HCT116 (cell line): Measurements from ENCODE around the gene MORF4L1. TPM values are rescaled to one million over a fixed set of nuclear protein-coding genes. Genes with fewer than 3 reads are reported as not detected.

Experiments used
- ATAC-seq: fragments of 200-7000 bp; cut with Tn5 transposase; 2 replicates; pipeline ENCODE4 v1.9.1; 2020; ENCODE audit warnings: mild to moderate bottlenecking, moderate library complexity
- BruUV-seq: library from RNA; stranded (reverse); fragments of 400-500 nt; replicated peaks from 2 replicates; lab custom pipeline; 2021; lab: Mats Ljungman, UMichigan
- CTCF ChIA-PET: fragments of 300-600 bp; sonication (Branson Sonifier 250); formaldehyde crosslinking; loops from one replicate; lab custom pipeline; 2021; ENCODE audit warnings: antibody characterized with exemption; lab: Charles Lee
- POLR2A ChIA-PET: fragments of 300-600, 350-600 bp; sonication (Branson Sonifier 250); formaldehyde crosslinking; loops from one replicate; lab custom pipeline; 2021; ENCODE audit warnings: antibody characterized with exemption; lab: Charles Lee
- RAD21 ChIA-PET, 2 experiments: fragments of 300-600 bp; sonication (Branson Sonifier 250); formaldehyde crosslinking; loops; one replicate each; lab custom pipeline; 2023; ENCODE audit warnings: low total read pairs in 2 of 2; ENCODE audit not compliant: uncharacterized antibody in 2 of 2, unreplicated experiment in 2 of 2, low non-redundant PET in 1 of 2; lab: Charles Lee
- DNase-seq: peaks from one replicate; pipeline ENCODE4 v3.0.0-alpha.2; 2010; ENCODE audit warnings: low read depth, low spot score
- H2AFZ ChIP-seq: fragments of 200-600 bp; shearing (Covaris generic), sonication (generic); 2 replicates; pipeline ENCODE4 v1.6.1; 2017; ENCODE audit warnings: low read depth, mixed run types, mixed read lengths, antibody characterized with exemption, low read length; ENCODE audit not compliant: poor library complexity, severe bottlenecking
- H3K27ac ChIP-seq: 2 replicates; pipeline ENCODE4 v1.5.1; 2012; ENCODE audit warnings: low read depth, low read length
- H3K27me3 ChIP-seq: fragments of 200-600 bp; sonication (generic); 2 replicates; pipeline ENCODE4 v1.6.1; 2016; ENCODE audit warnings: mixed run types, low read length, mixed read lengths; ENCODE audit not compliant: insufficient read depth
- H3K36me3 ChIP-seq, 2 experiments: fragments of 200-500 bp in 1 of 2; fragments of 200-600 bp in 1 of 2; sonication (Bioruptor generic) in 1 of 2; sonication (generic) in 1 of 2; 2 replicates each; pipeline versions ENCODE4 v1.5.1 to v1.6.1; 2014 to 2016; ENCODE audit warnings: low read length in 2 of 2, inconsistent platforms in 1 of 2, mixed read lengths in 1 of 2, mixed run types in 1 of 2; ENCODE audit not compliant: insufficient read depth in 2 of 2, control insufficient read depth in 1 of 2
- H3K4me1 ChIP-seq, 2 experiments: fragments of 200-600 bp in 1 of 2; sonication (generic) in 1 of 2; 2 replicates each; pipeline versions ENCODE4 v1.5.1 to v1.6.1; 2012 to 2017; ENCODE audit warnings: low read length in 2 of 2, inconsistent platforms in 1 of 2, mild to moderate bottlenecking in 1 of 2, mixed read lengths in 1 of 2, mixed run types in 1 of 2, moderate library complexity in 1 of 2; ENCODE audit not compliant: insufficient read depth in 2 of 2, control insufficient read depth in 1 of 2
- H3K4me2 ChIP-seq: fragments of 200-600 bp; sonication (generic); 2 replicates; pipeline ENCODE4 v1.6.1; 2017; ENCODE audit warnings: mixed run types, low read length, mixed read lengths
- H3K4me3 ChIP-seq, 2 experiments: fragments of 200-600 bp in 1 of 2; sonication (generic) in 1 of 2; replicated peaks in 1 of 2; 2 replicates each; pipeline ENCODE4 v1.5.1; 2011 to 2016; ENCODE audit warnings: low read length in 2 of 2, control low read depth in 1 of 2, low read depth in 1 of 2, mild to moderate bottlenecking in 1 of 2, mixed read lengths in 1 of 2, mixed run types in 1 of 2
- H3K79me2 ChIP-seq: fragments of 200-600 bp; sonication (generic); 2 replicates; pipeline ENCODE4 v1.6.1; 2017; ENCODE audit warnings: mild to moderate bottlenecking, mixed run types, low read length, moderate library complexity, mixed read lengths; ENCODE audit not compliant: insufficient read depth
- H3K9ac ChIP-seq: fragments of 200-600 bp; sonication (generic); 2 replicates; pipeline ENCODE4 v1.6.1; 2016; ENCODE audit warnings: low read length, mixed read lengths
- H3K9me2 ChIP-seq: fragments of 200-600 bp; sonication (generic), shearing (Covaris generic); 2 replicates; pipeline ENCODE4 v1.6.1; 2017; ENCODE audit warnings: mixed run types, mild to moderate bottlenecking, moderate library complexity; ENCODE audit not compliant: insufficient read depth
- H3K9me3 ChIP-seq, 2 experiments: fragments of 200-500 bp in 1 of 2; fragments of 200-600 bp in 1 of 2; sonication (Bioruptor generic) in 1 of 2; sonication (generic) in 1 of 2; 2 replicates each; pipeline ENCODE4 v1.6.1; 2014 to 2017; ENCODE audit warnings: low read length in 2 of 2, mixed read lengths in 2 of 2, inconsistent platforms in 1 of 2, low read depth in 1 of 2, mild to moderate bottlenecking in 1 of 2, mixed run types in 1 of 2, moderate library complexity in 1 of 2; ENCODE audit not compliant: control insufficient read depth in 1 of 2, insufficient read depth in 1 of 2
- H4K20me1 ChIP-seq: fragments of 200-600 bp; sonication (generic), shearing (Covaris generic); 2 replicates; pipeline ENCODE4 v1.6.1; 2017; ENCODE audit warnings: mixed run types, mild to moderate bottlenecking, moderate library complexity; ENCODE audit not compliant: insufficient read depth
- CTCF ChIP-seq, 3 experiments: fragments of 200-600 bp in 1 of 3; sonication (generic) in 1 of 3; IDR thresholded peaks in 2 of 3; conservative IDR thresholded peaks in 1 of 3; 2 replicates each; pipeline ENCODE4 v1.5.1; 2012 to 2017; ENCODE audit warnings: low read depth in 2 of 3, low read length in 2 of 3, antibody characterized with exemption in 1 of 3, borderline replicate concordance in 1 of 3, control low read depth in 1 of 3, mild to moderate bottlenecking in 1 of 3, mixed read lengths in 1 of 3, mixed run types in 1 of 3, moderate library complexity in 1 of 3; ENCODE audit not compliant: insufficient read depth in 1 of 3
- EGR1 ChIP-seq: IDR thresholded peaks from 2 replicates; pipeline ENCODE4 v1.6.1; 2012; ENCODE audit warnings: low read depth
- EZH2 ChIP-seq: fragments of 200-600 bp; sonication (generic); IDR thresholded peaks from 2 replicates; pipeline ENCODE4 v1.6.1; 2017; ENCODE audit warnings: antibody characterized with exemption, mixed run types
- FOSL1 ChIP-seq: IDR thresholded peaks from 2 replicates; pipeline ENCODE4 v1.6.1; 2012; ENCODE audit warnings: low read depth
- POLR2AphosphoS5 ChIP-seq: IDR thresholded peaks from 2 replicates; pipeline ENCODE4 v1.6.1; 2011; ENCODE audit warnings: mild to moderate bottlenecking, low read depth, low read length, moderate library complexity
- SIN3A ChIP-seq: IDR thresholded peaks from 2 replicates; pipeline ENCODE4 v1.6.1; 2012; ENCODE audit warnings: low read depth
- TCF7L2 ChIP-seq: IDR thresholded peaks from 2 replicates; pipeline ENCODE4 v1.7.0; 2011; ENCODE audit warnings: borderline replicate concordance, inconsistent platforms; ENCODE audit not compliant: insufficient read depth, insufficient read length; ENCODE audit errors: extremely low read depth
- YY1 ChIP-seq: IDR thresholded peaks from 2 replicates; pipeline ENCODE4 v1.6.1; 2011; ENCODE audit warnings: low read length, low read depth, moderate library complexity, mild to moderate bottlenecking; ENCODE audit not compliant: insufficient replicate concordance; ENCODE audit errors: extremely low read depth
- ZFX ChIP-seq: fragments of 450-650 bp; IDR thresholded peaks from 2 replicates; pipeline ENCODE4 v1.6.1; 2017
- intact Hi-C: fragments of 100-400 bp; cut with micrococcal nuclease; formaldehyde crosslinking; loops from 2 replicates; pipeline ENCODE4 v1.10.0; 2022
- total RNA-seq: library from RNA; stranded (reverse); gene quantifications from one replicate; pipeline ENCODE4 v1.2.1, GENCODE V29; 2021; ENCODE audit not compliant: unreplicated experiment
- TF ChIP-seq, protein P1 (sequence below): IDR thresholded peaks from 2 replicates; pipeline ENCODE4 v1.6.1; 2012

Gene MORF4L1
- total RNA-seq, 1 experiment from 2014 or later, result 273 TPM

GRCh38 chr15:78916088-78916487, 43.4 kb downstream of the MORF4L1 start:
- Histone ChIP-seq H3K36me3 (peaks cover 15 to 22% of the 10 kb centered on the region in 2 experiments), H3K4me1 (no peaks in the 10 kb centered on the region), H3K9me3 (no peaks in the 10 kb centered on the region), H3K4me3 (no peak overlapping the region), H3K27ac (no peak overlapping the region), H3K9me2 (no peaks in the 10 kb centered on the region), H3K27me3 (no peaks in the 10 kb centered on the region), H3K9ac (no peak overlapping the region), H3K4me2 (no peak overlapping the region), H2AFZ (no peak overlapping the region), H3K79me2 (peaks cover 18% of the 10 kb centered on the region; the same call in 1 of the 2 replicates), H4K20me1 (no peaks in the 10 kb centered on the region; the same call in 1 of the 2 replicates)
- CTCF ChIA-PET, result interaction anchor here (1.0 to 1.3 kb wide), 3 partner anchors 63 to 112 kb away, joined by 4 to 5 read pairs (median 4); no protein-coding TSS in a partner anchor
- POLR2A ChIA-PET, result no interaction called here
- no TSS peak for BruUV-seq
- intact Hi-C loops, result no loop called here
- no peak for TF ChIP-seq YY1
- TF ChIP-seq, protein P1, sequence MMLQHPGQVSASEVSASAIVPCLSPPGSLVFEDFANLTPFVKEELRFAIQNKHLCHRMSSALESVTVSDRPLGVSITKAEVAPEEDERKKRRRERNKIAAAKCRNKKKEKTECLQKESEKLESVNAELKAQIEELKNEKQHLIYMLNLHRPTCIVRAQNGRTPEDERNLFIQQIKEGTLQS, result no peak
- no peak for TF ChIP-seq EGR1
- TF ChIP-seq EZH2, result no peak
- no peak for TF ChIP-seq POLR2AphosphoS5
- no peak for TF ChIP-seq TCF7L2
- no peak for TF ChIP-seq CTCF (IDR thresholded peaks at IDR 0.05 in 2 of 3, conservative IDR thresholded peaks at IDR 0.05 in 1 of 3; ENCODE audit: borderline replicate concordance in 1 of 3, insufficient read depth in 1 of 3, low read depth in 2 of 3, low read length in 2 of 3)
- no peak for TF ChIP-seq ZFX
- TF ChIP-seq SIN3A, result no peak
- no peak for TF ChIP-seq FOSL1
- ATAC-seq (no peak), DNase-seq (no peak)
- RAD21 ChIA-PET, result no interaction called here
